Keratinocyte (primary cell): ENCODE results near the gene COL3A1. TPM values are rescaled to one million over a fixed set of nuclear protein-coding genes. Genes with fewer than 3 reads are reported as not detected.

Experiments used
- DNase-seq: peaks from one replicate; pipeline ENCODE4 v3.0.0-alpha.2; 2011; ENCODE audit warnings: low read depth, missing footprints, low spot score
- FAIRE-seq: peaks from 2 replicates; lab custom pipeline; 2011; peaks lifted over from hg19 to GRCh38; lab: Jason Lieb, UNC
- H2AFZ ChIP-seq: 2 replicates; pipeline ENCODE4 v1.6.0; 2012; ENCODE audit warnings: low read length, control low read depth, inconsistent platforms; ENCODE audit not compliant: control insufficient read depth
- H3K27ac ChIP-seq: 2 replicates; pipeline ENCODE4 v1.5.1; 2011; ENCODE audit warnings: low read length; ENCODE audit not compliant: control insufficient read depth, insufficient read depth
- H3K27me3 ChIP-seq: 3 replicates; pipeline ENCODE4 v1.6.0; 2011; ENCODE audit warnings: low read length; ENCODE audit not compliant: control insufficient read depth, insufficient read depth; ENCODE audit errors: extremely low read depth
- H3K36me3 ChIP-seq, 2 experiments: 2 replicates in 1 of 2; 3 replicates in 1 of 2; pipeline ENCODE4 v1.5.1; 2011; ENCODE audit warnings: low read length in 2 of 2, mild to moderate bottlenecking in 1 of 2; ENCODE audit not compliant: control insufficient read depth in 2 of 2, insufficient read depth in 2 of 2; ENCODE audit errors: extremely low read depth in 1 of 2
- H3K4me1 ChIP-seq: 3 replicates; pipeline ENCODE4 v1.5.1; 2011; ENCODE audit warnings: low read length; ENCODE audit not compliant: control insufficient read depth, insufficient read depth; ENCODE audit errors: extremely low read depth
- H3K4me2 ChIP-seq: 3 replicates; pipeline ENCODE4 v1.6.0; 2011; ENCODE audit warnings: low read depth, low read length; ENCODE audit not compliant: control insufficient read depth, insufficient read depth; ENCODE audit errors: extremely low read depth
- H3K4me3 ChIP-seq, 3 experiments: fragments of 200-600 bp in 1 of 3; sonication (generic) in 1 of 3; 2 replicates in 2 of 3; 3 replicates in 1 of 3; pipeline ENCODE4 v1.5.1; 2011 to 2016; ENCODE audit warnings: low read length in 3 of 3, mild to moderate bottlenecking in 3 of 3, control low read depth in 2 of 3, inconsistent platforms in 1 of 3, low read depth in 1 of 3, mixed read lengths in 1 of 3, mixed run types in 1 of 3, moderate library complexity in 1 of 3; ENCODE audit not compliant: control insufficient read depth in 2 of 3, insufficient read depth in 2 of 3; ENCODE audit errors: extremely low read depth in 1 of 3
- H3K79me2 ChIP-seq: 2 replicates; pipeline ENCODE4 v1.6.0; 2012; ENCODE audit warnings: low read length; ENCODE audit not compliant: control insufficient read depth, insufficient read depth
- H3K9ac ChIP-seq: 3 replicates; pipeline ENCODE4 v1.6.0; 2011; ENCODE audit warnings: low read length; ENCODE audit not compliant: control insufficient read depth, insufficient read depth; ENCODE audit errors: extremely low read depth
- H3K9me1 ChIP-seq: 3 replicates; pipeline ENCODE4 v1.6.0; 2011; ENCODE audit warnings: low read length; ENCODE audit not compliant: control insufficient read depth, insufficient read depth; ENCODE audit errors: extremely low read depth
- H3K9me3 ChIP-seq: 2 replicates; pipeline ENCODE4 v1.5.1; 2012; ENCODE audit warnings: low read depth, low read length; ENCODE audit not compliant: control insufficient read depth
- H4K20me1 ChIP-seq: 3 replicates; pipeline ENCODE4 v1.6.0; 2011; ENCODE audit warnings: low read length; ENCODE audit not compliant: control insufficient read depth, insufficient read depth; ENCODE audit errors: extremely low read depth
- CTCF ChIP-seq, 3 experiments: IDR thresholded peaks in 1 of 3; conservative IDR thresholded peaks in 1 of 3; optimal IDR thresholded peaks in 1 of 3; 2 replicates in 2 of 3; 3 replicates in 1 of 3; pipeline versions ENCODE3 to v1.5.1; 2011; ENCODE audit warnings: low read length in 3 of 3, mild to moderate bottlenecking in 3 of 3, moderate library complexity in 2 of 3, control low read depth in 1 of 3, inconsistent platforms in 1 of 3; ENCODE audit not compliant: insufficient read depth in 2 of 3; ENCODE audit errors: extremely low read depth in 1 of 3
- EZH2 ChIP-seq: IDR thresholded peaks from one replicate; pipeline ENCODE4 v1.6.1; 2012; ENCODE audit warnings: inconsistent platforms, mild to moderate bottlenecking, low read length, moderate library complexity
- dilution Hi-C: fragments of 300-500 bp; cut with MboI; formaldehyde crosslinking; loops from one replicate; pipeline ENCODE4 v1.7.0; 2020; ENCODE audit warnings: low sequenced_read_pairs; ENCODE audit not compliant: extremely low pct_ligation_motif_present
- polyA plus RNA-seq, 5 experiments: library from polyadenylated mRNA; depleted of rRNA in 3 of 5; stranded (reverse) in 3 of 5; stranded (forward) in 1 of 5; unstranded in 1 of 5; fragments of >200 nt; gene quantifications; 1 replicate in 1 of 5; 2 replicates in 3 of 5; 3 replicates in 1 of 5; pipeline versions ENCODE4 v1.2.1 to v1.2.3, GENCODE V29; 2011 to 2012; ENCODE audit warnings: missing spikeins in 2 of 5, low read depth in 1 of 5, low replicate concordance in 1 of 5

The COL3A1 gene
- polyA plus RNA-seq, 1 donor (not counting 4 experiments of a cell fraction or from before 2014, with no cell fraction given) = 0.01 TPM

- no peak for TF ChIP-seq EZH2
- no peak for TF ChIP-seq CTCF (optimal IDR thresholded peaks at IDR 0.05 in 1 of 3, IDR thresholded peaks at IDR 0.05 in 1 of 3, conservative IDR thresholded peaks at IDR 0.05 in 1 of 3; ENCODE audit: extremely low read depth in 1 of 3, insufficient read depth in 2 of 3, low read length in 3 of 3)
- Histone ChIP-seq H3K9ac (no peak overlapping the region), H3K36me3 (no peaks in the 10 kb centered on the region), H2AFZ (no peak overlapping the region), H3K79me2 (no peaks in the 10 kb centered on the region), H4K20me1 (no peaks in the 10 kb centered on the region), H3K4me3 (no peak overlapping the region), H3K9me3 (no peaks in the 10 kb centered on the region), H3K4me1 (no peaks in the 10 kb centered on the region), H3K4me2 (no peak overlapping the region), H3K27ac (no peak overlapping the region), H3K9me1 (no peaks in the 10 kb centered on the region), H3K27me3 (no peaks in the 10 kb centered on the region)
- FAIRE-seq = no peak
- DNase-seq = no peak
- dilution Hi-C loops = no loop called here
Observed at GRCh38 chr2:188949046-188949818, 24.9 kb upstream of the COL3A1 start.

- FAIRE-seq (no peak), DNase-seq (no peak)
- dilution Hi-C loops = no loop called here
Observed at GRCh38 chr2:188952901-188953300, 21.3 kb upstream of the COL3A1 start.

More at GRCh38 chr2:188952901-188953300, 21.3 kb upstream of the COL3A1 start:
- no peaks in the 10 kb centered on the region for H3K36me3 ChIP-seq
- no peak overlapping the region for H3K9ac ChIP-seq
- no peak overlapping the region for H2AFZ ChIP-seq
- H3K9me1 ChIP-seq = no peaks in the 10 kb centered on the region
- no peaks in the 10 kb centered on the region for H3K9me3 ChIP-seq
- H3K27ac ChIP-seq = no peak overlapping the region
- H3K4me3 ChIP-seq = no peak overlapping the region
- TF ChIP-seq CTCF (optimal IDR thresholded peaks at IDR 0.05 in 1 of 3, IDR thresholded peaks at IDR 0.05 in 1 of 3, conservative IDR thresholded peaks at IDR 0.05 in 1 of 3; ENCODE audit: extremely low read depth in 1 of 3, insufficient read depth in 2 of 3, low read length in 3 of 3) (no peak), EZH2 (no peak)
- H4K20me1 ChIP-seq = no peaks in the 10 kb centered on the region
- H3K27me3 ChIP-seq = no peaks in the 10 kb centered on the region
- no peak overlapping the region for H3K4me2 ChIP-seq
- H3K79me2 ChIP-seq = no peaks in the 10 kb centered on the region
- H3K4me1 ChIP-seq = no peaks in the 10 kb centered on the region
